HepG2 (cell line): ENCODE measurements around the gene OTOG. TPM values are rescaled to one million over a fixed set of nuclear protein-coding genes. Genes with fewer than 3 reads are reported as not detected.

Experiments
- ATAC-seq: fragments of 200-7000 bp; cut with Tn5 transposase; 3 replicates; pipeline ENCODE4 v1.9.1; 2020; ENCODE audit warnings: mild to moderate bottlenecking, moderate library complexity
- BruUV-seq: library from RNA; stranded (reverse); fragments of 400-500 nt; replicated peaks from 2 replicates; lab custom pipeline; 2021; lab: Mats Ljungman, UMichigan
- CTCF ChIA-PET: fragments of 300-600 bp; formaldehyde crosslinking; extraction: SDS; loops from one replicate; lab custom pipeline; 2021; ENCODE audit warnings: low total read pairs, inconsistent platforms, low intra/inter-chr PET ratio; lab: Yijun Ruan, JAX
- POLR2A ChIA-PET: fragments of 350-600 bp; sonication (Branson Sonifier 250); formaldehyde crosslinking; loops from one replicate; lab custom pipeline; 2020; ENCODE audit warnings: antibody characterized with exemption, inconsistent platforms; lab: Yijun Ruan, JAX
- DNase-seq: peaks from one replicate; pipeline ENCODE4 v3.0.0-alpha.2; 2015; ENCODE audit warnings: low spot score
- FAIRE-seq: peaks from 3 replicates; lab custom pipeline; 2011; peaks lifted over from hg19 to GRCh38; lab: Jason Lieb, UNC
- H2AFZ ChIP-seq: one replicate; pipeline ENCODE4 v1.6.1; 2011; ENCODE audit warnings: low read length, inconsistent platforms
- H3K27ac ChIP-seq: fragments of 300-600 bp; 3 replicates; pipeline ENCODE4 v1.8.0; 2011; ENCODE audit warnings: mixed run types, mild to moderate bottlenecking, mixed read lengths, low read length, inconsistent platforms; ENCODE audit not compliant: insufficient read depth; ENCODE audit errors: extremely low read length
- H3K27me3 ChIP-seq, 2 experiments: fragments of 200-600 bp in 1 of 2; 2 replicates in 1 of 2; 3 replicates in 1 of 2; pipeline versions ENCODE4 v1.6.0 to v1.8.0; 2011; ENCODE audit warnings: low read length in 2 of 2, mild to moderate bottlenecking in 2 of 2, moderate library complexity in 2 of 2, inconsistent platforms in 1 of 2; ENCODE audit not compliant: insufficient read depth in 2 of 2, control insufficient read depth in 1 of 2
- H3K36me3 ChIP-seq, 2 experiments: fragments of 200-600 bp in 1 of 2; replicated peaks in 1 of 2; 2 replicates in 1 of 2; 3 replicates in 1 of 2; pipeline versions ENCODE4 v1.5.1 to v1.8.0; 2011; ENCODE audit warnings: low read length in 2 of 2, inconsistent platforms in 1 of 2; ENCODE audit not compliant: insufficient read depth in 2 of 2, control insufficient read depth in 1 of 2
- H3K4me1 ChIP-seq: 2 replicates; pipeline ENCODE4 v1.5.1; 2012; ENCODE audit warnings: low read length, inconsistent platforms; ENCODE audit not compliant: insufficient read depth
- H3K4me2 ChIP-seq: 2 replicates; pipeline ENCODE4 v1.6.0; 2011; ENCODE audit warnings: low read depth, low read length, inconsistent platforms
- H3K4me3 ChIP-seq, 3 experiments: fragments of 200-600 bp in 1 of 3; sonication (generic), shearing (Covaris generic) in 1 of 3; replicated peaks in 1 of 3; 2 replicates each; pipeline ENCODE4 v1.5.1; 2011 to 2016; ENCODE audit warnings: low read length in 3 of 3, inconsistent platforms in 2 of 3, low read depth in 2 of 3, mild to moderate bottlenecking in 2 of 3, control low read depth in 1 of 3, mixed read lengths in 1 of 3; ENCODE audit not compliant: insufficient read depth in 1 of 3
- H3K79me2 ChIP-seq: one replicate; pipeline ENCODE4 v1.6.1; 2011; ENCODE audit warnings: low read length, inconsistent platforms; ENCODE audit not compliant: insufficient read depth
- H3K9ac ChIP-seq: 2 replicates; pipeline ENCODE4 v1.6.0; 2011; ENCODE audit warnings: mild to moderate bottlenecking, low read depth, low read length, inconsistent platforms; ENCODE audit not compliant: insufficient read depth
- H3K9me3 ChIP-seq: 2 replicates; pipeline ENCODE4 v1.5.1; 2012; ENCODE audit warnings: mild to moderate bottlenecking, low read length
- H4K20me1 ChIP-seq: 2 replicates; pipeline ENCODE4 v1.6.0; 2011; ENCODE audit warnings: inconsistent platforms, mild to moderate bottlenecking, low read length, moderate library complexity; ENCODE audit not compliant: insufficient read depth
- CC2D1A ChIP-seq: sonication (generic); formaldehyde crosslinking; IDR thresholded peaks from 2 replicates; pipeline ENCODE4 v1.8.1; 2023; ENCODE audit warnings: mild to moderate bottlenecking, missing genetic modification reagents
- DNMT1 ChIP-seq: sonication (generic); formaldehyde crosslinking; IDR thresholded peaks from 2 replicates; pipeline ENCODE4 v1.5.1; 2020; ENCODE audit warnings: mild to moderate bottlenecking, missing genetic modification reagents
- MED13 ChIP-seq: sonication (generic); formaldehyde crosslinking; IDR thresholded peaks from 2 replicates; pipeline ENCODE4 v1.5.0; 2020; ENCODE audit warnings: missing genetic modification reagents
- RFX1 ChIP-seq: fragments of 450-650 bp; IDR thresholded peaks from 2 replicates; pipeline ENCODE4 v1.6.1; 2017
- SMAD9 ChIP-seq: sonication (generic); formaldehyde crosslinking; IDR thresholded peaks from 2 replicates; pipeline ENCODE4 v1.5.1; 2020; ENCODE audit warnings: mild to moderate bottlenecking, missing genetic modification reagents
- TMF1 ChIP-seq: sonication (generic); formaldehyde crosslinking; IDR thresholded peaks from 2 replicates; pipeline ENCODE4 v1.8.1; 2022; ENCODE audit warnings: low read depth, missing genetic modification reagents
- ZFX ChIP-seq: sonication (generic); formaldehyde crosslinking; IDR thresholded peaks from 2 replicates; pipeline ENCODE4 v1.4.0; 2020; ENCODE audit warnings: mild to moderate bottlenecking, low read depth, missing genetic modification reagents, moderate library complexity
- ZNF484 ChIP-seq: sonication (generic); formaldehyde crosslinking; IDR thresholded peaks from 2 replicates; pipeline ENCODE4 v1.5.1; 2020; ENCODE audit warnings: mild to moderate bottlenecking, low read depth, missing genetic modification reagents, borderline replicate concordance
- ZNF556 ChIP-seq: sonication (generic); formaldehyde crosslinking; IDR thresholded peaks from 2 replicates; pipeline ENCODE4 v1.4.0; 2020; ENCODE audit warnings: mild to moderate bottlenecking, missing genetic modification reagents, borderline replicate concordance
- ZNF629 ChIP-seq: sonication (generic); formaldehyde crosslinking; conservative IDR thresholded peaks from 2 replicates; pipeline ENCODE4 v1.5.0; 2020; ENCODE audit warnings: missing genetic modification reagents
- ZNF709 ChIP-seq: sonication (generic); formaldehyde crosslinking; IDR thresholded peaks from 2 replicates; pipeline ENCODE4 v1.5.0; 2020; ENCODE audit warnings: mild to moderate bottlenecking, missing genetic modification reagents
- WGBS: methylation state at CpG from one replicate; pipeline ENCODE4 v1.1.6; 2017; ENCODE audit warnings: low lambda C conversion rate; 5-methylcytosine and 5-hydroxymethylcytosine counted together
- in situ Hi-C: cut with HindIII; loops from 2 replicates; pipeline ENCODE4 v1.10.0; 2017; ENCODE audit warnings: low pct_unique_long_range_greater_than_20kb; ENCODE audit not compliant: extremely low pct_ligation_motif_present
- intact Hi-C: fragments of 100-400 bp; cut with micrococcal nuclease; formaldehyde crosslinking; loops from one replicate; pipeline ENCODE4 v1.10.0; 2022; ENCODE audit not compliant: unreplicated experiment
- polyA plus RNA-seq, 8 experiments: library from polyadenylated mRNA; depleted of rRNA in 3 of 8; stranded (reverse) in 7 of 8; unstranded in 1 of 8; fragments of >200 nt; fragmentation: Illumina TruSeq in 4 of 8; extraction: Trizol in 4 of 8; gene quantifications; 2 replicates each; pipeline versions ENCODE4 v1.2.1 to v1.2.3, GENCODE V29; 2011 to 2016; ENCODE audit warnings: low read depth in 4 of 8, missing spikeins in 1 of 8, mixed read lengths in 1 of 8; ENCODE audit not compliant: insufficient read depth in 1 of 8
- total RNA-seq, 5 experiments: library from RNA; depleted of rRNA; stranded (reverse); fragments of >200 nt; fragmentation: Illumina TruSeq; extraction: Trizol; gene quantifications; 2 replicates each; pipeline ENCODE4 v1.2.3, GENCODE V29; 2016; ENCODE audit warnings: low read depth in 1 of 5
- TF ChIP-seq, protein P1 (sequence below): sonication (generic); formaldehyde crosslinking; IDR thresholded peaks from 2 replicates; pipeline ENCODE4 v1.5.0; 2020; ENCODE audit warnings: mild to moderate bottlenecking, missing genetic modification reagents, borderline replicate concordance
- TF ChIP-seq, protein P2 (sequence below): sonication (generic); formaldehyde crosslinking; IDR thresholded peaks from 2 replicates; pipeline ENCODE4 v1.8.0; 2022; ENCODE audit warnings: missing genetic modification reagents, mild to moderate bottlenecking, borderline replicate concordance
- TF ChIP-seq, protein P3 (sequence below): fragments of 450-650 bp; IDR thresholded peaks from 2 replicates; pipeline ENCODE4 v1.6.1; 2017; ENCODE audit warnings: mild to moderate bottlenecking
- TF ChIP-seq, protein P4 (sequence below): sonication (generic); formaldehyde crosslinking; IDR thresholded peaks from 2 replicates; pipeline ENCODE4 v1.5.1; 2020; ENCODE audit warnings: mild to moderate bottlenecking, moderate library complexity, missing genetic modification reagents

The OTOG gene
- total and polyA plus RNA-seq, 2 of the 13 experiments (the other 11 are each of a cell fraction or from before 2014, with no cell fraction given) = not detected

DNA sequence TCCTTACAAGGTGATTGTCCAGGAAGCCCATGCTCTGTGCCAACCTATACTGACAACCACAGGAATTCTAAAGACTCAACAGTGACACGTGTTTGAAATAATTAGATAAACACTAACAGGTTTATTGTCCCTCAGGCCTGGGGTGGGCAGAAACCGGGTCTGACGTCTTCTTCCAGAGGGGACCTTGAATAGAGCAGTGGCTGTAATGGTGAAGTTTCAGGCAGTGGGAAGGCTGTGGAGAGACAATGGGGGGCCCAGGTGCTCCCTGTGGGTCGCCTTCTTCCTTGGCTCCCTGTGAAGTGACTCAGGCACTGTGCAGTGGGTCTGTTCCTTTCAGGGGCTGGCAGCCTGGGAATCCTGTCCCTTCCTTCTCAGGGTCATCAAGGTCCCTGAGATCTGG is 54.6 kb downstream of the OTOG start (continued):
- TF ChIP-seq, protein P1, sequence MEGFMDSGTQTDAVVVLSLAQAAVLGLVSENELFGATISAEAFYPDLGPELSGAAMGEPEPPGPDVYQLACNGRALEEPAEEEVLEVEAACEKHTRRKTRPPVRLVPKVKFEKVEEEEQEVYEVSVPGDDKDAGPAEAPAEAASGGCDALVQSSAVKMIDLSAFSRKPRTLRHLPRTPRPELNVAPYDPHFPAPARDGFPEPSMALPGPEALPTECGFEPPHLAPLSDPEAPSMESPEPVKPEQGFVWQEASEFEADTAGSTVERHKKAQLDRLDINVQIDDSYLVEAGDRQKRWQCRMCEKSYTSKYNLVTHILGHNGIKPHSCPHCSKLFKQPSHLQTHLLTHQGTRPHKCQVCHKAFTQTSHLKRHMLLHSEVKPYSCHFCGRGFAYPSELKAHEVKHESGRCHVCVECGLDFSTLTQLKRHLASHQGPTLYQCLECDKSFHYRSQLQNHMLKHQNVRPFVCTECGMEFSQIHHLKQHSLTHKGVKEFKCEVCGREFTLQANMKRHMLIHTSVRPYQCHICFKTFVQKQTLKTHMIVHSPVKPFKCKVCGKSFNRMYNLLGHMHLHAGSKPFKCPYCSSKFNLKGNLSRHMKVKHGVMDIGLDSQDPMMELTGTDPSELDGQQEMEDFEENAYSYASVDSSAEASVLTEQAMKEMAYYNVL (CRISPR knock-in tag) = no peak
- TF ChIP-seq ZNF556 (CRISPR knock-in tag) = no peak
- TF ChIP-seq ZNF629 (CRISPR knock-in tag) = no peak
- no peak for TF ChIP-seq ZNF709
- no peak for TF ChIP-seq TMF1 (CRISPR knock-in tag)
- no peak for TF ChIP-seq ZNF484 (CRISPR knock-in tag)
- TF ChIP-seq, protein P2, sequence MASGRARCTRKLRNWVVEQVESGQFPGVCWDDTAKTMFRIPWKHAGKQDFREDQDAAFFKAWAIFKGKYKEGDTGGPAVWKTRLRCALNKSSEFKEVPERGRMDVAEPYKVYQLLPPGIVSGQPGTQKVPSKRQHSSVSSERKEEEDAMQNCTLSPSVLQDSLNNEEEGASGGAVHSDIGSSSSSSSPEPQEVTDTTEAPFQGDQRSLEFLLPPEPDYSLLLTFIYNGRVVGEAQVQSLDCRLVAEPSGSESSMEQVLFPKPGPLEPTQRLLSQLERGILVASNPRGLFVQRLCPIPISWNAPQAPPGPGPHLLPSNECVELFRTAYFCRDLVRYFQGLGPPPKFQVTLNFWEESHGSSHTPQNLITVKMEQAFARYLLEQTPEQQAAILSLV = no peak

DNA sequence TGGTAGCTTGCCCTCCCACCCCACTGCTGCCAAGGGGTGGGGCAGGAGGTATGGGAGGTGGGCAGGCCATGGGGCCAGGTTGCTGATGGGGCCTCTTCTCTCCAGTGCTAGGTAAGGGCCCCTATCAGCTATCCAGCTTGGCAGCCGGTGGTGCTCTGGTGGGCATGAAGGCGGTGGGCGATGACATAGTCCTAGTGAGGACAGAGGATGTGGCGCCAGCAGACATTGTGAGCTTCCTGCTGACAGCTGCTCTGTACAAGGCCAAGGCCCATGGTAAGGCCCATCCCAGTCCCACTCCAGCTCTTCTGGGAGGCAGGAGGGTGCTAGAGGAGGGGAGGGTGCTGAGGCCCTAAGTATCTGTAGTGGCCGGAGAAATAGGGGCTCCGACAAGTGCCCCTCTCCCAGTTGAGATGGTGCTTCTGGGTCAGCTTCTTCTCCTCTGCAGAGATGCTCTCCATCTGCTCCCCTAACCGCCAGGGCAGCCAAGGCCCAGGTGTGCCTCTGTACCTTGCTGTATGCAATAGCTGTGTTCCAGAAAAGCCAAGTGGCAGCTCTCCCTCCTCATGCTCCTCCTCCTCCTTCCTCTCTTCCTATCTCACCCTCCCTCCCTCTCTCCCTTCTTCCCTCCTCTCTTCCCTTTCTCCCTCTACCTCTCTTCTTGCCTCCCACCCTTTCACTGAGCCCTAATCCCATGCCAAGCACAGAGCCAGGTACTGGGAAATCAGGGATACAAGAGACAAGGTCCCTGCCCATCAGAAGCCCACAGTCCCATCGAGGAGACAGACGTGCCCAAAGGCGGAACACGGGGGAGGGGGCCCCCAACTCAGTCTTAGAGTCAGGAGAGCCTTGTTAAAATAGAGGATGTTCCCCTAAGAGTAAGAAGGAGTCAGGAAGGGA is 55.3 kb downstream of the OTOG start:
- Histone ChIP-seq H3K79me2 (no peaks in the 10 kb centered on the region), H3K36me3 (no peaks in the 10 kb centered on the region), H4K20me1 (no peaks in the 10 kb centered on the region; the same call in 1 of the 2 replicates), H3K9ac (no peak overlapping the region), H3K4me3 (no peak overlapping the region), H3K4me1 (no peaks in the 10 kb centered on the region), H3K27ac (no peak overlapping the region), H3K9me3 (no peaks in the 10 kb centered on the region), H2AFZ (no peak overlapping the region), H3K27me3 (peaks cover 5 to 18% of the 10 kb centered on the region in 2 experiments; a peak in 4 of 5 replicates), H3K4me2 (no peak overlapping the region)
- BruUV-seq = no TSS peak
- ATAC-seq (no peak), FAIRE-seq (no peak), DNase-seq (no peak)
- WGBS = 3% methylated on average over 5 of the region's 11 CpGs
- POLR2A ChIA-PET = no interaction called here
- in situ Hi-C loops = loop anchor here (5.0 to 10.0 kb wide), 2 partner anchors 120 to 372 kb away; no protein-coding TSS in a partner anchor
- intact Hi-C loops = no loop called here
- CTCF ChIA-PET = no interaction called here
- no peak for TF ChIP-seq DNMT1
- TF ChIP-seq, protein P3, sequence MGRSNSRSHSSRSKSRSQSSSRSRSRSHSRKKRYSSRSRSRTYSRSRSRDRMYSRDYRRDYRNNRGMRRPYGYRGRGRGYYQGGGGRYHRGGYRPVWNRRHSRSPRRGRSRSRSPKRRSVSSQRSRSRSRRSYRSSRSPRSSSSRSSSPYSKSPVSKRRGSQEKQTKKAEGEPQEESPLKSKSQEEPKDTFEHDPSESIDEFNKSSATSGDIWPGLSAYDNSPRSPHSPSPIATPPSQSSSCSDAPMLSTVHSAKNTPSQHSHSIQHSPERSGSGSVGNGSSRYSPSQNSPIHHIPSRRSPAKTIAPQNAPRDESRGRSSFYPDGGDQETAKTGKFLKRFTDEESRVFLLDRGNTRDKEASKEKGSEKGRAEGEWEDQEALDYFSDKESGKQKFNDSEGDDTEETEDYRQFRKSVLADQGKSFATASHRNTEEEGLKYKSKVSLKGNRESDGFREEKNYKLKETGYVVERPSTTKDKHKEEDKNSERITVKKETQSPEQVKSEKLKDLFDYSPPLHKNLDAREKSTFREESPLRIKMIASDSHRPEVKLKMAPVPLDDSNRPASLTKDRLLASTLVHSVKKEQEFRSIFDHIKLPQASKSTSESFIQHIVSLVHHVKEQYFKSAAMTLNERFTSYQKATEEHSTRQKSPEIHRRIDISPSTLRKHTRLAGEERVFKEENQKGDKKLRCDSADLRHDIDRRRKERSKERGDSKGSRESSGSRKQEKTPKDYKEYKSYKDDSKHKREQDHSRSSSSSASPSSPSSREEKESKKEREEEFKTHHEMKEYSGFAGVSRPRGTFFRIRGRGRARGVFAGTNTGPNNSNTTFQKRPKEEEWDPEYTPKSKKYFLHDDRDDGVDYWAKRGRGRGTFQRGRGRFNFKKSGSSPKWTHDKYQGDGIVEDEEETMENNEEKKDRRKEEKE = no peak
- TF ChIP-seq, protein P4, sequence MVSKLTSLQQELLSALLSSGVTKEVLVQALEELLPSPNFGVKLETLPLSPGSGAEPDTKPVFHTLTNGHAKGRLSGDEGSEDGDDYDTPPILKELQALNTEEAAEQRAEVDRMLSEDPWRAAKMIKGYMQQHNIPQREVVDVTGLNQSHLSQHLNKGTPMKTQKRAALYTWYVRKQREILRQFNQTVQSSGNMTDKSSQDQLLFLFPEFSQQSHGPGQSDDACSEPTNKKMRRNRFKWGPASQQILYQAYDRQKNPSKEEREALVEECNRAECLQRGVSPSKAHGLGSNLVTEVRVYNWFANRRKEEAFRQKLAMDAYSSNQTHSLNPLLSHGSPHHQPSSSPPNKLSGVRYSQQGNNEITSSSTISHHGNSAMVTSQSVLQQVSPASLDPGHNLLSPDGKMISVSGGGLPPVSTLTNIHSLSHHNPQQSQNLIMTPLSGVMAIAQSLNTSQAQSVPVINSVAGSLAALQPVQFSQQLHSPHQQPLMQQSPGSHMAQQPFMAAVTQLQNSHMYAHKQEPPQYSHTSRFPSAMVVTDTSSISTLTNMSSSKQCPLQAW (CRISPR knock-in tag) = no peak
- no peak for TF ChIP-seq CC2D1A (CRISPR knock-in tag)
- TF ChIP-seq MED13 = no peak
- TF ChIP-seq RFX1 = no peak
- no peak for TF ChIP-seq ZFX (CRISPR knock-in tag)
- TF ChIP-seq SMAD9 (CRISPR knock-in tag) = no peak
